ENCODE data around the gene NEK10.

The NEK10 gene

DNA sequence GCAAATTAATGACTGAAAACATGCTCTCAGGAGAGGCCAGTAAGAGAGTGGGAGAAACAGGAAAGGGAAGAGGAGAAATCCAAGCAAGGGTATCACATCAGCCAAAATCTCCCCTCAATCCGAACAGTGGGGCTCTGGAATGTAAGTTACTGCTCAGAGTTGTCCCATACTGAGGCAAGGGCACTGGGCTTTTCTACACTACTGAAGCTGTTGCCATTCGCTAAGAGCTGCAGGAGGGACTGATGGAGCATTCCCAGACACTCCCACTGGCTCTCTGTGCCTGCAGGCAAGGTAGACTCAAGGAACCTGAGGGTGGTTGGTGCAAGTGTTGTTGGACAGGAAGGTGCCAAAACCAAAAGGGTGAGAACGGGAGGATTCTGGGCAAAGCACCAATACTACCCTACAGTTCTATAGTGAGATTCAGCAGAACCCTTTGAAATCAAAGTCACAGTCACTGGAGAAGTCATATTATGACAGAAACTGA lies 46.1 kb downstream of the NEK10 start:
- DNase-seq (ENCODE audit: extremely low read depth, low read depth), result no peak
- TF ChIP-seq, protein P1, sequence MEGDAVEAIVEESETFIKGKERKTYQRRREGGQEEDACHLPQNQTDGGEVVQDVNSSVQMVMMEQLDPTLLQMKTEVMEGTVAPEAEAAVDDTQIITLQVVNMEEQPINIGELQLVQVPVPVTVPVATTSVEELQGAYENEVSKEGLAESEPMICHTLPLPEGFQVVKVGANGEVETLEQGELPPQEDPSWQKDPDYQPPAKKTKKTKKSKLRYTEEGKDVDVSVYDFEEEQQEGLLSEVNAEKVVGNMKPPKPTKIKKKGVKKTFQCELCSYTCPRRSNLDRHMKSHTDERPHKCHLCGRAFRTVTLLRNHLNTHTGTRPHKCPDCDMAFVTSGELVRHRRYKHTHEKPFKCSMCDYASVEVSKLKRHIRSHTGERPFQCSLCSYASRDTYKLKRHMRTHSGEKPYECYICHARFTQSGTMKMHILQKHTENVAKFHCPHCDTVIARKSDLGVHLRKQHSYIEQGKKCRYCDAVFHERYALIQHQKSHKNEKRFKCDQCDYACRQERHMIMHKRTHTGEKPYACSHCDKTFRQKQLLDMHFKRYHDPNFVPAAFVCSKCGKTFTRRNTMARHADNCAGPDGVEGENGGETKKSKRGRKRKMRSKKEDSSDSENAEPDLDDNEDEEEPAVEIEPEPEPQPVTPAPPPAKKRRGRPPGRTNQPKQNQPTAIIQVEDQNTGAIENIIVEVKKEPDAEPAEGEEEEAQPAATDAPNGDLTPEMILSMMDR (IDR thresholded peaks at IDR 0.05; ENCODE audit: low read depth, low read length), result no peak

DNA sequence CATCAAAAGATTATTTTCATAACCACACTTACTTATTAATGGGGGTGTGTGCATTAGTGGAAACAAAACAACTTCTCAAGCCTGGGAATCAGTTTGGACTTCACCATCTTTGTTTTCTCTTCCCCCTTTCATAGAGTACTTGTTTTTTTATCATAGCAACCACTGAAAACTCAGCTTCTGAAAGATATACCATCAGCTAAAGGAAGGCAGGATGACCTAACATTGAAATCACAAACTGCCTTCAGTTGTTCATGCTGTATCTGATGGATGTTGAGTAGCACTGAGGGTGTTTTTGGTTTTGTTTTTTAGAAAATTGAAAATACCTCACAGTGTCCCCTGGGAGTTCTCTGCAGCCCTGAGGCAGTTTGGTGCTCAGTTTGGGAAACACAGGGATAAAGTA lies 46.5 kb downstream of the NEK10 start:
- TF ChIP-seq, protein P1 (IDR thresholded peaks at IDR 0.05; ENCODE audit: low read depth, low read length), result no peak
- no peak for DNase-seq (ENCODE audit: extremely low read depth, low read depth)

DNA sequence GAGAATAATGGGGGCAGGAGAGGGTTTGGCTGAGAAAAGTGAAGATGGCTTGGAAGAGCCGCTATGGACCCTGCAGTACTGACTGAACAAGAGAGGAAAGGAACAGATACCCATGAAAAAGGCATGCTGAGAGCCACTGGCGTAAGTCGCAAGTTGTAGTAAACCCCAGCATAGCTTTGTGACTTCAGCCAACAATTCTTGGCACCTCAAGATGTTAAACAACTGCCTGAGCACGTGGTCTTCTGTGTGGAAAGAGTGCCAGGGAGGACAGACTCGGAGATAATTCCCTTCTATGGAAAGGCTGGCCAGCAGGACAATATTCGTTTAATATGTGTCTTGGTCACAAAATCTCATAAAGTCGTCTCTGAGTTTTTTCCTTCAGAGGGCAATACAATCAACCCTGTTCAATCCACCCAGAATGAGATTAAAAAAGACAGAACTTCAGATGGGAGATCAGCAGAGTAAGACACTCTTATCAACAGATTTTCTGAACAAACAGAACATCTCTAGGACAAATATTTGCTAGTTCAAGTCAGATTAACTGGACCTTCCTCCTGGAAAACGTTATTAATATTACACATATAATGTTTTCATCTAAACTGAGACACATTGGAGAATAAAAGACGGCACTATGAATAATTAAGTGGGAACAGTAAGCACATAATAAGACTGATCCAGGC lies 49.2 kb downstream of the NEK10 start:
- TF ChIP-seq, protein P1 (IDR thresholded peaks at IDR 0.05; ENCODE audit: low read depth, low read length), result no peak
- no peak for DNase-seq (ENCODE audit: extremely low read depth, low read depth)

DNA sequence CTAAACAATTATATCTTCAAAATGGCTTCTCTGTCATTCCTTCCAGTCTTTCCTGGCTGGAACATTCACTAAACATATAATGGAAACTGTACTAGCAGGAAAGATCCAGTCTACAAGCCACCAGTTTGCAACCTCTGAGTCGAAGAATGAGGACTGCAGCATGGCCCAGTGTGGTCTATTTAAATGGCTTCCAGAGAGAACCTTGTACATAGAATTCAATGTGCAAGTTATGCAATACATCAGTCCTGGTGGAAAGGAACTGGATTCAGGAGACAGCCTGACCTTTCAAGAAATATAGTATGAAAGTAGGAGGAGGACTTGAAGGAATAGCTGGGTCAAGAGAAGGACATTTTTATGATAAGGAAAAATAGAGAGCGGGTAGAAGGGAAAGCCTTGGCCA lies 49.9 kb downstream of the NEK10 start:
- DNase-seq (ENCODE audit: extremely low read depth, low read depth), result no peak
- TF ChIP-seq, protein P1 (IDR thresholded peaks at IDR 0.05; ENCODE audit: low read depth, low read length), result no peak

DNA sequence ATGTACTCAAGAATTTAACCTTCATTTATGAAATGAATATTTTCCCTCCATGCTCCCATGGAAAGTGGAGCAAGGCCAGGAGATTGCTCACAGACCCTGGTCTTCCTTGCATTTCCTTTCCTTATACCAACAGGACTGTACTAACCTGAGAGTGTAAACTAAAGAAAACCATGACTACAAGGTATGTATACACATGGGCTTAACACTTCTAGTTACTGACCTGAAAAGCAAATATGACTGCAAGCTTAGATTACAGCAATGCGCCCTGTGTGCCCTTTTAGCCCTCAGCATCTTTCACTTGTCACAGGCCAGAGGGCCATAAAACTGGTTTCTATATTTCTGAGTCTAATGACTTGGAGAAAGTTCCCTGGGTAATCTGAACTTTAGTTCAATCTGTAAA lies 52.1 kb downstream of the NEK10 start:
- DNase-seq (ENCODE audit: extremely low read depth, low read depth), result no peak
- TF ChIP-seq, protein P1 (IDR thresholded peaks at IDR 0.05; ENCODE audit: low read depth, low read length), result no peak

DNA sequence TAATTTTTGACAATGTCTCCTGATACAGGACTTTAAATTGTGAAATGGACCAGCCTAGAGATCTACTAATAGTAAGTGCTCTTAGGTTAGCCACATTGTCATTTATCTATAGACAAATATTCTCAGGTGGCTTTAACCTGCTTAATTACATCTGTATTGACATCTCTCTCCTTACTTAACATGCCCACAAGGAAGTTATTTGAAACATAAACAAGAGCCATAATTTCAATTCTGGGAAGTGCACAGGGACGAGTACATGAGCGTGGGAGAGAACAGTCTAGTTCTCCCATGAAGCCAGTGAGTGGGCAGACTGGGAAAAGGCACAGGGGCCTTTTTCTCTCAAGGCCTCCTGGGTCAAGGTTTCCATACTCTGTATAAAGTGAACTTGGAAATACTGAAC lies 54.2 kb downstream of the NEK10 start:
- TF ChIP-seq, protein P1 (IDR thresholded peaks at IDR 0.05; ENCODE audit: low read depth, low read length), result no peak

DNA sequence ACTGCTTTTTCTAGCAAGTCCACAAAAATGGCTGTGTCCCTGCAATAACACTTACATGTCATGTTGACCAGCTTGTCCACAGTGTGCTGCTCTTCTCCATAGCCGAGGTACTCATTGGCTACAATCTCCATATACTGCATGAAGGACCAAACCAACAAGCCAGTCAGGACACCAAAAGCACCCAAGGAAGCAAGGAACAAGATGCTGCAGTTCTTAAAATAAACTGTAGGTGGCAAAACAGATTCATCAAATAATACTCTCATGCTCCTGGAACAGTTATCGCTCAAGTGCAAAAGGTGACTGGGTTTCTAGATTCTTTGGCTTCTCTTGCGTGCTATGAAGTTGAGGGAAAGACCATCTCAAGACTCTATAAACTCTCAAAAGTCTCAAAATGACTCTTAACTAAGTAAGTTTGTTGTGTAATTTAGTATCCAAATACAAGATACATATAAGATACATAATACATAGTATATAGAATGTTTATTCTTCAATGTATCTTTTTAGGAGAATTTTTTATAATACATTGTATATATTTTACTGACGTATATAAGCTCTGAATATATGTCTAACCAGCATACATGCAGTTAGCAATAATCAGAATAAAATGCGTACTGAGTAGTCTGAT lies 57.0 kb downstream of the NEK10 start:
- TF ChIP-seq, protein P1 (IDR thresholded peaks at IDR 0.05; ENCODE audit: low read depth, low read length), result peak; percentile 69
- DNase-seq (ENCODE audit: extremely low read depth, low read depth), result peak; percentile 39

More for the DNA sequence above, 54.2 kb downstream of the NEK10 start:
- no peak for DNase-seq (ENCODE audit: extremely low read depth, low read depth)

Measured in AG09319 (cell line).